SU-DHL-6 (cell line): ENCODE data around the gene PIF1.

Experiments
- H2AFZ ChIP-seq: fragments of 200-600 bp; sonication (generic); 2 replicates; pipeline ENCODE4 v1.6.1; 2014; ENCODE audit warnings: low read depth, mild to moderate bottlenecking, moderate library complexity, mixed read lengths, antibody characterized with exemption, low read length; ENCODE audit not compliant: severe bottlenecking
- H3F3A ChIP-seq: fragments of 200-600 bp; shearing (Covaris generic); 2 replicates; pipeline ENCODE4 v1.6.0; 2016; ENCODE audit warnings: antibody characterized with exemption, mild to moderate bottlenecking; ENCODE audit not compliant: insufficient read depth
- H3K27ac ChIP-seq: fragments of 200-600 bp; sonication (generic); 2 replicates; pipeline ENCODE4 v1.5.1; 2016; ENCODE audit warnings: low read depth, mild to moderate bottlenecking, low read length, moderate library complexity, mixed read lengths
- H3K27me3 ChIP-seq: fragments of 200-600 bp; sonication (generic), shearing (Covaris generic); 2 replicates; pipeline ENCODE4 v1.6.0; 2014; ENCODE audit warnings: mild to moderate bottlenecking, low read length
- H3K36me3 ChIP-seq: fragments of 200-600 bp; sonication (generic); 2 replicates; pipeline ENCODE4 v1.6.1; 2014; ENCODE audit warnings: mild to moderate bottlenecking, low read length, mixed read lengths
- H3K4me2 ChIP-seq: fragments of 300-600, 200-600 bp; shearing (Covaris generic), sonication (generic); 2 replicates; pipeline ENCODE4 v1.6.0; 2014; ENCODE audit warnings: low read length, low read depth, mild to moderate bottlenecking; ENCODE audit not compliant: poor library complexity, severe bottlenecking
- H3K4me3 ChIP-seq: fragments of 200-600 bp; sonication (generic); 2 replicates; pipeline ENCODE4 v1.5.1; 2014; ENCODE audit warnings: antibody characterized with exemption, low read length, mild to moderate bottlenecking, mixed read lengths; ENCODE audit not compliant: insufficient read depth, poor library complexity, severe bottlenecking
- H3K79me2 ChIP-seq: fragments of 200-600 bp; sonication (generic); 2 replicates; pipeline ENCODE4 v1.6.1; 2014; ENCODE audit warnings: mild to moderate bottlenecking, low read length, moderate library complexity; ENCODE audit not compliant: insufficient read depth
- H3K9ac ChIP-seq: fragments of 200-600 bp; sonication (generic); 2 replicates; pipeline ENCODE4 v1.7.0; 2014; ENCODE audit warnings: mild to moderate bottlenecking, low read length
- H3K9me2 ChIP-seq: fragments of 200-600 bp; sonication (generic); replicated peaks from 2 replicates; pipeline ENCODE4 v1.6.1; 2014; ENCODE audit warnings: low read length; ENCODE audit not compliant: insufficient read depth
- H3K9me3 ChIP-seq: fragments of 200-600 bp; sonication (generic); 2 replicates; pipeline ENCODE4 v1.6.1; 2014; ENCODE audit warnings: low read length, mixed read lengths; ENCODE audit not compliant: insufficient read depth
- H4K20me1 ChIP-seq: fragments of 200-600 bp; sonication (generic); 2 replicates; pipeline ENCODE4 v1.6.1; 2014; ENCODE audit warnings: low read depth, mild to moderate bottlenecking, antibody characterized with exemption, low read length, moderate library complexity, mixed read lengths
- EZH2phosphoT487 ChIP-seq: fragments of 200-600 bp; sonication (generic), shearing (Covaris generic); conservative IDR thresholded peaks from 2 replicates; pipeline ENCODE4 v1.6.1; 2018; ENCODE audit warnings: mild to moderate bottlenecking, antibody characterized with exemption, low read length, moderate library complexity, mixed read lengths
- TF ChIP-seq, protein P1 (sequence below): fragments of 200-600 bp; sonication (generic); IDR thresholded peaks from one replicate; pipeline ENCODE4 v1.5.1; 2017; ENCODE audit warnings: antibody characterized with exemption, mild to moderate bottlenecking, low read length, moderate library complexity; ENCODE audit not compliant: insufficient read depth, poor library complexity, severe bottlenecking

PIF1 gene

DNA sequence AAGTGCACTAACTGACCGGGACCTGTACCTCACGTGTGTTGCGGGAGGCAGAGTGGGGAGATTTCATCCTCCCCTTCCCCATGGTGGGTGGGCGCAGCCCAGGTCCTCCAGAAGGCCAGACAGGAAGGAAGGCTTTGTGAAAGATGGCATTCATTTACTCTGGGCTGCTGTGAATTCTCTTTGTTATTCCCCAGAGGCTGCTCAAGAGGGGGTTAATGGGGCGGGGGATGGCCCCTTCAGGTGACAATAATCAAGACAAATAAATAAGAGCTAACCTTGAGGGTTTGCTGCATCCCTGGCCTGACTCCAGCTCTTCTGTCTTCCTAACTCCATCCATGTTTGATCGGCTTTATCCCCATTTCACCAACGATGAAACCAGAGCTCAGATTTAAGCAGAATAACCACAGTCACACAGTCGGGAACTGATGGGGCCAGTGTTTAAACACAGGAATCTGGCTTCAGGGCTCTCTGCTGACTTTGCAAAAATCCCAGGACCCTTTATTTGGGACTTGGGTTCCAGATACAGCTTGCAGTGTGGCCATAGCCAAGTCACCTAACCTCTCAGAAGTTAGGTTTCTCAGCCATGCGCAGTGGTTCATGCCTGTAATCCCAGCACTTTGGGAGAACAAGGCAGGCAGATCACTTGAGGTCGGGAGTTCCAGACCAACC, 16.5 kb downstream of the PIF1 start:
- H3K4me3 ChIP-seq: no peak overlapping the region
- H3K9ac ChIP-seq: no peak overlapping the region

DNA sequence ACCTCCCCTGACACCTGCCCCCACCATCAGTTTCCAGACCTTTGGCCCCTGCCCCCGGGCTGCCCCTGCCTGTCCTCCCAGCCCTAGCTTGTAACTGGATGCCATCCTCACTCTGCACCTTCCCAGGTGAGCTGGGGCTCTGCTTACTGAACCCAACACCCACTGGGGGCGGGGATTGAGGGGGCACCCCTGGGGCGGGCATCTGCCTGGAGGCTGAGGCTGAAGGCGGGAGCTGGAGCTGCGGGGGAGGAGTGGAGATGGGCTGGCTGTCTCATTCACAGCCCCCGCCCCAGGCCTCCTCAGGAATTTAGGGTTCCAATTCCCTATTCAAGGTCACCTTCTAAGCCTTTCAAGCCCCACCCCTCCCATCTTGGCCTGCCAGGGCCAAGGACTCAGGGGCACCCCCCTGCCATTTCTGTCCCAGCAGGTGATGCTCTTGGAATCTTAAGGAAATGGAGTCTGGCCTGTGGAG, 17.7 kb downstream of the PIF1 start:
- H3K27ac ChIP-seq: no peak overlapping the region
- H3K4me3 ChIP-seq: no peak overlapping the region
- no peaks in the 10 kb centered on the region for H3K79me2 ChIP-seq
- no peak overlapping the region for H2AFZ ChIP-seq
- H3F3A ChIP-seq: no peaks in the 10 kb centered on the region
- H3K27me3 ChIP-seq: no peaks in the 10 kb centered on the region
- H3K9me2 ChIP-seq: no peaks in the 10 kb centered on the region
- no peaks in the 10 kb centered on the region for H3K9me3 ChIP-seq
- TF ChIP-seq, protein P1, sequence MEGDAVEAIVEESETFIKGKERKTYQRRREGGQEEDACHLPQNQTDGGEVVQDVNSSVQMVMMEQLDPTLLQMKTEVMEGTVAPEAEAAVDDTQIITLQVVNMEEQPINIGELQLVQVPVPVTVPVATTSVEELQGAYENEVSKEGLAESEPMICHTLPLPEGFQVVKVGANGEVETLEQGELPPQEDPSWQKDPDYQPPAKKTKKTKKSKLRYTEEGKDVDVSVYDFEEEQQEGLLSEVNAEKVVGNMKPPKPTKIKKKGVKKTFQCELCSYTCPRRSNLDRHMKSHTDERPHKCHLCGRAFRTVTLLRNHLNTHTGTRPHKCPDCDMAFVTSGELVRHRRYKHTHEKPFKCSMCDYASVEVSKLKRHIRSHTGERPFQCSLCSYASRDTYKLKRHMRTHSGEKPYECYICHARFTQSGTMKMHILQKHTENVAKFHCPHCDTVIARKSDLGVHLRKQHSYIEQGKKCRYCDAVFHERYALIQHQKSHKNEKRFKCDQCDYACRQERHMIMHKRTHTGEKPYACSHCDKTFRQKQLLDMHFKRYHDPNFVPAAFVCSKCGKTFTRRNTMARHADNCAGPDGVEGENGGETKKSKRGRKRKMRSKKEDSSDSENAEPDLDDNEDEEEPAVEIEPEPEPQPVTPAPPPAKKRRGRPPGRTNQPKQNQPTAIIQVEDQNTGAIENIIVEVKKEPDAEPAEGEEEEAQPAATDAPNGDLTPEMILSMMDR: no peak
- TF ChIP-seq EZH2phosphoT487: no peak
- no peaks in the 10 kb centered on the region for H3K36me3 ChIP-seq
- no peak overlapping the region for H3K9ac ChIP-seq
- no peak overlapping the region for H3K4me2 ChIP-seq
- H4K20me1 ChIP-seq: no peaks in the 10 kb centered on the region

More for the DNA sequence above, 16.5 kb downstream of the PIF1 start:
- Histone ChIP-seq H3K4me2 (no peak overlapping the region), H3K9me3 (no peaks in the 10 kb centered on the region), H3K36me3 (no peaks in the 10 kb centered on the region), H3K9me2 (no peaks in the 10 kb centered on the region), H3K27me3 (no peaks in the 10 kb centered on the region), H2AFZ (no peak overlapping the region), H3K27ac (no peak overlapping the region), H3F3A (no peaks in the 10 kb centered on the region), H4K20me1 (no peaks in the 10 kb centered on the region), H3K79me2 (no peaks in the 10 kb centered on the region)
- TF ChIP-seq EZH2phosphoT487: no peak
- TF ChIP-seq, protein P1: no peak

DNA sequence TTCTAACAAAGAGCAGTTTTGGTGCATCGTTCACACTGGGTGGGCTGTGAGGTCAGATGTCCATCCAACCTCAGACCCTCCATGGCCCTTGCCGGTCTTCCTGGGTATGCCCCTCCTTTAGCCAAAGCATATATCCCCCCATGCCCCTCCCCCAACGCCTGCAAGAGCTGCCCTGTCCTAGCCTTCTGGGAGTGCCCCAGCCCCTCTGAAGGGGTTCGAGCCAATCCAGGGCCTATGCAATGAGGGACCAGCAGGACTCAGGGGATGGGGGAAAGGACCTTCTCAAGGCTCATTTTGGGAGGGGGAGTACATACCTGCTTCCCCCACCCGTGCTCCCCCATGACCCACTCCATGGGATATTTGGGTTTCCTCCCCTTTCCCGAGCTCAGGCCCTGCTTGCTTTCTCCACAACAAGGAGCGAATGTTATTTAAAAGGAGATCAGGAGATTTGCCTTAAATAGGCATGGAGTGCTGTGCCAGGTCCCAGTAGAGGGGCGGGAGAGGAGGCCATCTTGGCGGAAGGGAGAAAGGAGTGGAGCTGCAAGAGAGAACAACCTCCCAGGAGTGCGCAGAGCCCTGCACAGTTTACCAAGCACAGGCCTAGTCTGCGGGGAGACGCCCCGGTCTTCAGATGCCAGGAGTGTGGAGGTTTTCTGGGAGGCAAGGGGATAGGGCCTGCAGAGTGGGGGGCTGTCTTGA, 18.2 kb downstream of the PIF1 start:
- Histone ChIP-seq H3K9me3 (no peaks in the 10 kb centered on the region), H3K79me2 (no peaks in the 10 kb centered on the region), H4K20me1 (no peaks in the 10 kb centered on the region), H3K4me2 (no peak overlapping the region), H3K27me3 (no peaks in the 10 kb centered on the region), H3K4me3 (no peak overlapping the region), H3K36me3 (no peaks in the 10 kb centered on the region), H3K9me2 (no peaks in the 10 kb centered on the region), H3K9ac (no peak overlapping the region), H3K27ac (no peak overlapping the region), H3F3A (no peaks in the 10 kb centered on the region), H2AFZ (no peak overlapping the region)
- no peak for TF ChIP-seq EZH2phosphoT487

DNA sequence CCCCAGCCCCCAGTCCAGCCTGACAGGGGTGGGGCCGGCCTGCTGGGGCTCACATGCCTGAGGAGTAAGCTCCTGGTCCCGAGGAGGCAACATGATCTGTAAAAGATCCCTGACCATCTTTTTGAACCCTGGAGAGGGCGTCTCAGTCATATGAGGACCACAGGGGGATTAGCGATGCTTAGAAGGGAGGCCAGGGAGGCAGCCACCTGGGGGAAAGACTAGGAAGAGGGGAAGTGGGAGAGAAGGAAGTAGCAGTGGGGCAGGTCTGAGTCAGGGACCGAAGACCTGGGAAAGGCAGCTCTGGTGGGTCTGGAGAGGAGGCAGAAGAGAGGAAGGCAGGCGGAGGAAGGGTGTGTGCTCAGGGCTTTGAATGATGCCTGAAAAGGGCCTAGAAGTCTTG, 18.9 kb downstream of the PIF1 start:
- H3K9me2 ChIP-seq: no peaks in the 10 kb centered on the region
- no peak overlapping the region for H3K9ac ChIP-seq
- H3K27me3 ChIP-seq: no peaks in the 10 kb centered on the region
- no peak overlapping the region for H3K4me3 ChIP-seq
- H3F3A ChIP-seq: no peaks in the 10 kb centered on the region
- H2AFZ ChIP-seq: no peak overlapping the region
- no peaks in the 10 kb centered on the region for H3K36me3 ChIP-seq
- no peaks in the 10 kb centered on the region for H4K20me1 ChIP-seq
- TF ChIP-seq EZH2phosphoT487: no peak
- TF ChIP-seq, protein P1: no peak
- no peak overlapping the region for H3K4me2 ChIP-seq
- no peaks in the 10 kb centered on the region for H3K79me2 ChIP-seq
- no peaks in the 10 kb centered on the region for H3K9me3 ChIP-seq
- no peak overlapping the region for H3K27ac ChIP-seq
